ENCODE measurements around the gene SHANK1. TPM values are rescaled to one million over a fixed set of nuclear protein-coding genes. Genes with fewer than 3 reads are reported as not detected.
A peak's percentile ranks its signal among the peaks of the same experiment; 100 is the strongest.

SHANK1 gene
- total and polyA plus RNA-seq, 2 donors (not counting 3 experiments of a cell fraction or from before 2014, with no cell fraction given) = 0.66 to 1.9 TPM

DNA sequence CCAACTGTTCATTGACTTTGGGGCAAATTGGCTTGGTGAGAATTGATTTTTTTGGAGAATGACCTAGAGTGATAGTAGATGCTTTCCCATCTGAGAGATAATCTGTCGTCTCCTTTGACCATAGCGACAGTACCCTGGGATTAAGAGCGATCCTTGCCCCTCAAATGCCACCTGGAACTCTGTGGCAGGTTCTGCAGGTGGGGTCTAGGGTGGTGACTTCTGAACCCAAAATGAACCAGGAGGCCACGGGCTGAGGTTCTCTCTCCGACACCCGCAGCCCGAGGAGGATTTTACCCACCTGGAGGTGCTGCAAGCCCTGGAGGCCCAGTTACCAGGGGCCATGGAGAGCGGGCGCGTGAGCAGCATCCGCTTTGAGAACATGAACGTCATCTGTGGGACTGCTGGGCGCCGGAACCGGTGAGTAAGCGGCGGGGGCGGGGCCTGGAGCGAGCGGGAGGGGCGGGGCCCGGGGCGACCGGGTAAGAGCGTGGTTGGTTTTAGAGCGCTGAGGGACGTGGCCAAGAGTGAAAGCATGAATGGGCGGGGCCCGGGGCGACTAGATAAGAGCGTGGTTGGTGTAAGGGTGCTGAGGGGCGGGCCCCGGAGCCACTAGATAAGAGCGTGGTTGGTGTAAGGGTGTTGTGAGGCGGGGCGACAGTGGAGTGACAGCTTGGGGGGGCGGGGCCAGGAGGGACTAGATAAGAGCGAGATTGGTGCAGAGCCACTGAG is 61.7 kb downstream of the SHANK1 start:
- Histone ChIP-seq H2AFZ (ENCODE audit: low read depth, low read length) (peak overlapping the region; percentile 86), H4K20me1 (replicated peaks; ENCODE audit: control insufficient read depth, extremely low read depth, insufficient read depth, low read length) (no peaks in the 10 kb centered on the region), H3K79me2 (ENCODE audit: control insufficient read depth, insufficient read depth, low read length) (no peaks in the 10 kb centered on the region), H3K27ac (ENCODE audit: insufficient read depth, low read depth, low read length) (peak overlapping the region; percentile 71), H3K4me2 (ENCODE audit: insufficient read depth, low read length) (peak overlapping the region; percentile 39), H3K9ac (replicated peaks; ENCODE audit: extremely low read depth, insufficient read depth, low read length) (peak overlapping the region; percentile 17), H3K9me1 (replicated peaks; ENCODE audit: control insufficient read depth, extremely low read depth, insufficient read depth, low read length) (no peaks in the 10 kb centered on the region), H3K9me3 (replicated peaks; ENCODE audit: control insufficient read depth, insufficient read depth, low read length) (no peaks in the 10 kb centered on the region), H3K27me3 (ENCODE audit: control insufficient read depth in 2 of 2, insufficient read depth in 2 of 2, low read length in 2 of 2) (peaks cover 0 to 2% of the 10 kb centered on the region in 2 experiments), H3K36me3 (ENCODE audit: control insufficient read depth in 2 of 2, extremely low read depth in 1 of 2, insufficient read depth in 2 of 2, low read length in 2 of 2) (no peaks in the 10 kb centered on the region), H3K4me3 (replicated peaks in 1 of 3; ENCODE audit: insufficient read depth in 1 of 3, low read depth in 1 of 3, low read length in 3 of 3) (peak overlapping the region in 2 of 3 experiments; percentile 2 to 26), H3K4me1 (ENCODE audit: control insufficient read depth, extremely low read depth, insufficient read depth, low read length) (peaks cover 11% of the 10 kb centered on the region)
- dilution Hi-C loops (cut with MboI; ENCODE audit: extremely low pct_ligation_motif_present, low sequenced_read_pairs) (no loop called here), intact Hi-C loops (cut with micrococcal nuclease) (loop anchor here (1.0 to 5.0 kb wide), 5 partner anchors 49 to 326 kb away; no protein-coding TSS in a partner anchor)
- FAIRE-seq (peak; percentile 97), DNase-seq (ENCODE audit: low read depth, low spot score) (peak; percentile 98)
- peak; percentile 25 for TF ChIP-seq FOS (IDR thresholded peaks at IDR 0.05; ENCODE audit: borderline replicate concordance, insufficient read depth, low read length)
- no peak for TF ChIP-seq GATA2 (IDR thresholded peaks at IDR 0.05; ENCODE audit: insufficient read depth, insufficient read length, low read depth, low read length)
- CTCF ChIA-PET = no interaction called here
- no TSS peak for BruUV-seq (replicated peaks)
- POLR2A ChIA-PET = no interaction called here

DNA sequence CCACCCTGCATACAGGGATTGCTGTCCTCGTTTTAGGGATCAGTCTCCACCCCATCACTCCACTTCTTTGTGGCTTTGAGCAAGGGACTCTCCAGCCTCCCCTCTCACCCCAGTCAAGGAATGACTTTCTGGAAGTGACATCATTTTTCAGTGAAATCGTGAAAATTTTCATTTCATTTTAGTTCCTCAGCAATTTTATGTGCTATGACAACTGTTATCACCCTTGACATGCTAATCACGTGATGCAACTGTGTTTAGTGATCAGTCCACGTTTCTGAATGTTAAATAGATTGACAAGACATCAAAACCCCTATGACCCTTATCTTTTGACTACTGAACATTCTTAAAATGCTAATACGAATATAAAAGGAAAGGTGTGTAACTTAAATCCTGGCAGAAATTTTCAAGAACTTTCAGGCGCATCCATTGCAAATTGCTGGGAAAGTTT is 62.4 kb downstream of the SHANK1 start:
- H3K9me3 ChIP-seq (replicated peaks; ENCODE audit: control insufficient read depth, insufficient read depth, low read length) = no peaks in the 10 kb centered on the region
- no peaks in the 10 kb centered on the region for H4K20me1 ChIP-seq (replicated peaks; ENCODE audit: control insufficient read depth, extremely low read depth, insufficient read depth, low read length)
- H3K79me2 ChIP-seq (ENCODE audit: control insufficient read depth, insufficient read depth, low read length) = no peaks in the 10 kb centered on the region
- H3K9me1 ChIP-seq (replicated peaks; ENCODE audit: control insufficient read depth, extremely low read depth, insufficient read depth, low read length) = no peaks in the 10 kb centered on the region
- CTCF ChIA-PET = interaction anchor here (0.9 to 1.0 kb wide), 2 partner anchors 13 to 126 kb away, joined by 3 read pairs; no protein-coding TSS in a partner anchor
- BruUV-seq (replicated peaks) = no TSS peak
- peaks cover 11% of the 10 kb centered on the region for H3K4me1 ChIP-seq (ENCODE audit: control insufficient read depth, extremely low read depth, insufficient read depth, low read length)
- TF ChIP-seq EZH2 (IDR thresholded peaks at IDR 0.05; ENCODE audit: borderline replicate concordance, low read depth, low read length, severe bottlenecking) (no peak), MYC (IDR thresholded peaks at IDR 0.05; ENCODE audit: low read depth, low read length) (no peak), POLR2AphosphoS5 (IDR thresholded peaks at IDR 0.05; ENCODE audit: insufficient read depth, low read depth, low read length) (no peak), JUN (IDR thresholded peaks at IDR 0.05; ENCODE audit: borderline replicate concordance, insufficient read depth, insufficient read length, low read depth) (no peak), GATA2 (IDR thresholded peaks at IDR 0.05; ENCODE audit: insufficient read depth, insufficient read length, low read depth, low read length) (no peak), FOS (IDR thresholded peaks at IDR 0.05; ENCODE audit: borderline replicate concordance, insufficient read depth, low read length) (no peak), POLR2A (IDR thresholded peaks at IDR 0.05; ENCODE audit: low read depth, low read length) (no peak)
- TF ChIP-seq, protein P1, sequence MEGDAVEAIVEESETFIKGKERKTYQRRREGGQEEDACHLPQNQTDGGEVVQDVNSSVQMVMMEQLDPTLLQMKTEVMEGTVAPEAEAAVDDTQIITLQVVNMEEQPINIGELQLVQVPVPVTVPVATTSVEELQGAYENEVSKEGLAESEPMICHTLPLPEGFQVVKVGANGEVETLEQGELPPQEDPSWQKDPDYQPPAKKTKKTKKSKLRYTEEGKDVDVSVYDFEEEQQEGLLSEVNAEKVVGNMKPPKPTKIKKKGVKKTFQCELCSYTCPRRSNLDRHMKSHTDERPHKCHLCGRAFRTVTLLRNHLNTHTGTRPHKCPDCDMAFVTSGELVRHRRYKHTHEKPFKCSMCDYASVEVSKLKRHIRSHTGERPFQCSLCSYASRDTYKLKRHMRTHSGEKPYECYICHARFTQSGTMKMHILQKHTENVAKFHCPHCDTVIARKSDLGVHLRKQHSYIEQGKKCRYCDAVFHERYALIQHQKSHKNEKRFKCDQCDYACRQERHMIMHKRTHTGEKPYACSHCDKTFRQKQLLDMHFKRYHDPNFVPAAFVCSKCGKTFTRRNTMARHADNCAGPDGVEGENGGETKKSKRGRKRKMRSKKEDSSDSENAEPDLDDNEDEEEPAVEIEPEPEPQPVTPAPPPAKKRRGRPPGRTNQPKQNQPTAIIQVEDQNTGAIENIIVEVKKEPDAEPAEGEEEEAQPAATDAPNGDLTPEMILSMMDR (IDR thresholded peaks at IDR 0.05; ENCODE audit: extremely low read depth in 1 of 2, insufficient read depth in 1 of 2, low read depth in 1 of 2, low read length in 2 of 2) = no peak
- TF ChIP-seq, protein P2, sequence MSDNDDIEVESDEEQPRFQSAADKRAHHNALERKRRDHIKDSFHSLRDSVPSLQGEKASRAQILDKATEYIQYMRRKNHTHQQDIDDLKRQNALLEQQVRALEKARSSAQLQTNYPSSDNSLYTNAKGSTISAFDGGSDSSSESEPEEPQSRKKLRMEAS (IDR thresholded peaks at IDR 0.05; ENCODE audit: insufficient read depth, insufficient read length) = no peak
- intact Hi-C loops (cut with micrococcal nuclease) = loop anchor here (5.0 kb wide), 1 partner anchor 325 kb away; no protein-coding TSS in a partner anchor
- H3K9ac ChIP-seq (replicated peaks; ENCODE audit: extremely low read depth, insufficient read depth, low read length) = no peak overlapping the region
- H3K27ac ChIP-seq (ENCODE audit: insufficient read depth, low read depth, low read length) = peak overlapping the region; percentile 71
- POLR2A ChIA-PET = no interaction called here
- H2AFZ ChIP-seq (ENCODE audit: low read depth, low read length) = no peak overlapping the region
- dilution Hi-C loops (cut with MboI; ENCODE audit: extremely low pct_ligation_motif_present, low sequenced_read_pairs) = no loop called here
- H3K4me3 ChIP-seq (replicated peaks in 1 of 3; ENCODE audit: insufficient read depth in 1 of 3, low read depth in 1 of 3, low read length in 3 of 3) = no peak overlapping the region
- no peak overlapping the region for H3K4me2 ChIP-seq (ENCODE audit: insufficient read depth, low read length)
- DNase-seq (ENCODE audit: low read depth, low spot score) = no peak
- FAIRE-seq = peak; percentile 12
- peaks cover 0 to 6% of the 10 kb centered on the region in 2 experiments for H3K27me3 ChIP-seq (ENCODE audit: control insufficient read depth in 2 of 2, insufficient read depth in 2 of 2, low read length in 2 of 2)
- H3K36me3 ChIP-seq (ENCODE audit: control insufficient read depth in 2 of 2, extremely low read depth in 1 of 2, insufficient read depth in 2 of 2, low read length in 2 of 2) = no peaks in the 10 kb centered on the region

Data from endothelial cell of umbilical vein (primary cell).